Testis (tissue), 3 donors: ENCODE results near the gene SPI1. TPM values are rescaled to one million over a fixed set of nuclear protein-coding genes. Genes with fewer than 3 reads are reported as not detected.

ENCODE experiments used
- DNase-seq: peaks from one replicate; pipeline ENCODE4 v3.0.0-alpha.2; 2019
- H3K27ac ChIP-seq, 2 donors: fragments of 200-600 bp; sonication (generic); one replicate each; pipeline ENCODE4 v1.5.1; 2019
- H3K27me3 ChIP-seq: fragments of 200-600 bp; sonication (generic); one replicate; pipeline ENCODE4 v1.5.1; 2019
- H3K36me3 ChIP-seq: fragments of 200-600 bp; sonication (generic); one replicate; pipeline ENCODE4 v1.5.1; 2017; ENCODE audit warnings: low read depth; ENCODE audit errors: missing control alignments
- H3K4me1 ChIP-seq: fragments of 200-600 bp; sonication (generic); one replicate; pipeline ENCODE4 v1.5.1; 2019
- H3K4me3 ChIP-seq, 2 donors: fragments of 200-600 bp; sonication (generic); one replicate each; pipeline ENCODE4 v1.5.1; 2017 to 2019
- H3K9me3 ChIP-seq: fragments of 200-600 bp; sonication (generic); one replicate; pipeline ENCODE4 v1.5.1; 2017
- POLR2A ChIP-seq: fragments of 450-650 bp; IDR thresholded peaks from one replicate; pipeline ENCODE4 v1.6.1; 2017; ENCODE audit warnings: antibody characterized with exemption, mild to moderate bottlenecking, moderate library complexity
- WGBS, 2 donors: methylation state at CpG; one replicate each; pipeline ENCODE4 v1.1.5; 2018; 5-methylcytosine and 5-hydroxymethylcytosine counted together
- intact Hi-C: fragments of 100-400 bp; cut with DNase I; formaldehyde crosslinking; loops from one replicate; pipeline ENCODE4 v1.15.1; 2023; ENCODE audit warnings: low total_unique reads
- microRNA-seq, 2 donors: library from miRNA; unstranded; fragments of <30 nt; microRNA quantifications; one replicate each; pipeline ENCODE4, GENCODE V29; 2016; ENCODE audit warnings: borderline number of aligned reads in 2 of 2, borderline replicate concordance in 1 of 2
- polyA plus RNA-seq: library from polyadenylated mRNA; stranded (reverse); fragments of 350-450 nt; fragmentation: Illumina TruSeq; extraction: RNeasy Lipid Tissue Mini Kit (QIAGEN cat#74804); gene quantifications from one replicate; pipeline ENCODE4 v1.2.3, GENCODE V29; 2014; ENCODE audit warnings: low read depth, low replicate concordance; ENCODE audit not compliant: insufficient read depth
- small RNA-seq, 2 donors: library from RNA; depleted of rRNA; stranded (forward); fragments of <200 nt; gene quantifications; one replicate each; pipeline ENCODE3, GENCODE V24; 2016
- total RNA-seq, 2 donors: library from RNA; depleted of rRNA; stranded (reverse); fragments of >200 nt; gene quantifications; one replicate each; pipeline ENCODE4 v1.2.3, GENCODE V29; 2016
- TF ChIP-seq, protein P1 (sequence below), 3 experiments: fragments of 450-650 bp in 2 of 3; fragments of 200-600 bp in 1 of 3; sonication (generic) in 1 of 3; IDR thresholded peaks; one replicate each; pipeline ENCODE4 v1.5.1; 2016 to 2019; ENCODE audit warnings: antibody characterized with exemption in 3 of 3, mild to moderate bottlenecking in 2 of 3, moderate library complexity in 1 of 3

Gene SPI1
- total and polyA plus RNA-seq, 3 donors from 2014 or later: 4.6 to 16.3 (median 7.4) TPM

DNA sequence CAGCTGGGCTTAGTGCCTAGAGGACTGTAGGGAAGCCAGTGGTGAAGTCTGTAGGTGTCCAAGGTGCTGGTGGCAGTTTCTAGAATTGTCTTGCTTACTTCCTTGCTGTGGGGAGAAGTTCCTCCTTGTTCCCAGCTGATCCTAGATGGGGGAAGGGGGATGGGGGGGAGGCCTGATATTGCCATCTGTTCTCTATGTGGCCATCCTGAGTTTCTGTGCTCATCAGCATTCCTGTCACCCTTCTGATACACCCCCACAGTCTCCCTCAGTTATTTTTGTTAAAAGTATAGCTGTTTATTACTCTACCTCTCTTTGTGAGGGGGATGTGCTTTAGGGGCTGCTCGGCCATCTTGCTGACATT, 71.9 kb downstream of the SPI1 start:
- Histone ChIP-seq H3K27me3 (no peaks in the 10 kb centered on the region), H3K36me3 (no peaks in the 10 kb centered on the region)

DNA sequence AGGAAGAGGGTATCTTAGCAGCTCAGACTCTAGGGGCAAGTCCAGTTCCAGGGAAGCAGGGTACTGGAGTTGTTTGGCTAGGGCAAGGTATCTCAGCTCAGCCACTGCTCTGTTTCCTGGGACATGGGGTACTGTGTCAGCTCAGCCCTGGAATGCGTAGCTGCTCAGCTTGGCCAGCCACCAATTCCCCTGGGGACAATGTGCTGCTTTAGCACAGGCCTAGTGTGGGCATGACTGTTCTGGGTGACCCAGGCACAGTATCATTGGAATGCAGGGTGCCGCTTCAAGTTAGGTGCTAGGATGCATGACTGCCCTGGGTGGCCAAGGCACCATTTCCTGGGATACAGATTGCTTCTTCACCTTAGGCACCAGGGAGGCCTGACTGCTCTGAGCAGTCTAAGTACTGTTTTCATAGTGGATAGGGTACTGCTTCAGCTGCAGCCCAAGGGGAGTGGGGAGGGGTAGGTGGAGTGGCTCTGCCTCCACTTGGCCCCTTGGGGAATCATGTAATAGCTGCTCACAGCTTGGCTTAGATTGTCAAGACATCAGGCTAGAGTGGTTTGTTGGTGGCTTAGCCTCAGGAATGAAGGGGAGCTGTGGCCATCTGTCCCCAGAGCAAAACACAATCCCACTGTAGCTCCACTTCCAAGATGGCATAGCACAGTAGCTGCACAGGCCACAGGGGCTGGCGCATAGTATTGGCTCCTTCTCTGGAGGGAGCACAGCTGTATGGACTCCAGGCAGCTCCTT, 72.4 kb downstream of the SPI1 start:
- no peak for TF ChIP-seq POLR2A
- TF ChIP-seq, protein P1, sequence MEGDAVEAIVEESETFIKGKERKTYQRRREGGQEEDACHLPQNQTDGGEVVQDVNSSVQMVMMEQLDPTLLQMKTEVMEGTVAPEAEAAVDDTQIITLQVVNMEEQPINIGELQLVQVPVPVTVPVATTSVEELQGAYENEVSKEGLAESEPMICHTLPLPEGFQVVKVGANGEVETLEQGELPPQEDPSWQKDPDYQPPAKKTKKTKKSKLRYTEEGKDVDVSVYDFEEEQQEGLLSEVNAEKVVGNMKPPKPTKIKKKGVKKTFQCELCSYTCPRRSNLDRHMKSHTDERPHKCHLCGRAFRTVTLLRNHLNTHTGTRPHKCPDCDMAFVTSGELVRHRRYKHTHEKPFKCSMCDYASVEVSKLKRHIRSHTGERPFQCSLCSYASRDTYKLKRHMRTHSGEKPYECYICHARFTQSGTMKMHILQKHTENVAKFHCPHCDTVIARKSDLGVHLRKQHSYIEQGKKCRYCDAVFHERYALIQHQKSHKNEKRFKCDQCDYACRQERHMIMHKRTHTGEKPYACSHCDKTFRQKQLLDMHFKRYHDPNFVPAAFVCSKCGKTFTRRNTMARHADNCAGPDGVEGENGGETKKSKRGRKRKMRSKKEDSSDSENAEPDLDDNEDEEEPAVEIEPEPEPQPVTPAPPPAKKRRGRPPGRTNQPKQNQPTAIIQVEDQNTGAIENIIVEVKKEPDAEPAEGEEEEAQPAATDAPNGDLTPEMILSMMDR (IDR thresholded peaks at IDR 0.05): no peak
- Histone ChIP-seq H3K27ac (no peak overlapping the region), H3K4me1 (no peaks in the 10 kb centered on the region), H3K9me3 (no peaks in the 10 kb centered on the region), H3K4me3 (no peak overlapping the region), H3K27me3 (no peaks in the 10 kb centered on the region), H3K36me3 (no peaks in the 10 kb centered on the region)
- intact Hi-C loops: no loop called here
- DNase-seq: peak; percentile 14
- WGBS, 2 donors: 77 to 100% methylated on average over 1 to 3 of the region's 3 CpGs

More for the DNA sequence above, 71.9 kb downstream of the SPI1 start:
- intact Hi-C loops: no loop called here
- Histone ChIP-seq H3K27ac (no peak overlapping the region), H3K4me3 (no peak overlapping the region), H3K4me1 (no peaks in the 10 kb centered on the region), H3K9me3 (no peaks in the 10 kb centered on the region)
- no peak for TF ChIP-seq POLR2A
- TF ChIP-seq, protein P1 (IDR thresholded peaks at IDR 0.05): no peak
- DNase-seq: no peak
- 93 to 100% methylated on average over 1 of the region's 1 CpG for WGBS, 2 donors

Small RNA genes lying within 50 kb of the gene (microRNA-seq; reads per million reads assigned to microRNA genes)
- gene MIR4487: 0 reads per million in 2 donors

Small RNA genes lying within 50 kb of the gene (small RNA-seq; reads per million reads assigned to genes)
- 0 reads per million in 2 donors for gene MIR4487

Other genes with a start within 250 kb of the SPI1 start
- gene ARFGAP2, start 201.7 kb downstream of the SPI1 start, total RNA-seq: 100 to 1,000 TPM; 167 to 178 TPM
- 82.4 TPM for gene ARFGAP2, start 201.7 kb downstream of the SPI1 start, polyA plus RNA-seq
- gene PACSIN3, start 192.1 kb downstream of the SPI1 start, total RNA-seq: 10 to 100 TPM; 10.8 to 12.0 TPM
- 11.0 TPM for gene PACSIN3, start 192.1 kb downstream of the SPI1 start, polyA plus RNA-seq
- gene DDB2, start 163.6 kb downstream of the SPI1 start, total RNA-seq: 10 to 100 TPM; 33.6 to 34.7 TPM
- 20.7 TPM for gene DDB2, start 163.6 kb downstream of the SPI1 start, polyA plus RNA-seq
- gene ACP2, start 129.7 kb downstream of the SPI1 start, total RNA-seq: 10 to 100 TPM; 61.3 to 63.7 TPM
- 40.3 TPM for gene ACP2, start 129.7 kb downstream of the SPI1 start, polyA plus RNA-seq
- gene NR1H3, start 120.6 kb downstream of the SPI1 start, total RNA-seq: 10 to 100 TPM; 29.4 to 38.2 TPM
- gene NR1H3, start 120.6 kb downstream of the SPI1 start, polyA plus RNA-seq: 83.4 TPM
- gene MADD, start 108.4 kb downstream of the SPI1 start, total RNA-seq: 100 to 1,000 TPM; 103 to 118 TPM
- gene MADD, start 108.4 kb downstream of the SPI1 start, polyA plus RNA-seq: 87.8 TPM
- gene MYBPC3, start 25.8 kb downstream of the SPI1 start, total RNA-seq: under 1 TPM; 0.68 to 0.79 TPM
- gene MYBPC3, start 25.8 kb downstream of the SPI1 start, polyA plus RNA-seq: 1.7 TPM
- gene SLC39A13, start 30.0 kb upstream of the SPI1 start, total RNA-seq: 10 to 100 TPM; 95.1 to 98.1 TPM
- 99.2 TPM for gene SLC39A13, start 30.0 kb upstream of the SPI1 start, polyA plus RNA-seq
- 100 to 1,000 TPM in 1 of 2 donors, 10 to 100 TPM in 1; 98.1 to 108 TPM for gene PSMC3, start 47.9 kb upstream of the SPI1 start, total RNA-seq
- gene PSMC3, start 47.9 kb upstream of the SPI1 start, polyA plus RNA-seq: 228 TPM
- gene RAPSN, start 70.6 kb upstream of the SPI1 start, total RNA-seq: under 1 TPM; 0.19 to 0.63 TPM
- 0.65 TPM for gene RAPSN, start 70.6 kb upstream of the SPI1 start, polyA plus RNA-seq
- gene CELF1, start 174.6 kb upstream of the SPI1 start, total RNA-seq: 100 to 1,000 TPM; 193 to 208 TPM
- 74.3 TPM for gene CELF1, start 174.6 kb upstream of the SPI1 start, polyA plus RNA-seq
- 100 to 1,000 TPM; 204 to 239 TPM for gene PTPMT1, start 187.1 kb upstream of the SPI1 start, total RNA-seq
- 172 TPM for gene PTPMT1, start 187.1 kb upstream of the SPI1 start, polyA plus RNA-seq
- gene KBTBD4, start 200.4 kb upstream of the SPI1 start, total RNA-seq: 10 to 100 TPM; 27.8 to 35.5 TPM
- 35.9 TPM for gene KBTBD4, start 200.4 kb upstream of the SPI1 start, polyA plus RNA-seq
- 10 to 100 TPM; 69.8 to 88.5 TPM for gene NDUFS3, start 200.5 kb upstream of the SPI1 start, total RNA-seq
- 121 TPM for gene NDUFS3, start 200.5 kb upstream of the SPI1 start, polyA plus RNA-seq
- gene FAM180B, start 208.1 kb upstream of the SPI1 start, total RNA-seq: not detected
- gene FAM180B, start 208.1 kb upstream of the SPI1 start, polyA plus RNA-seq: 1.1 TPM
- gene C1QTNF4, start 215.9 kb upstream of the SPI1 start, total RNA-seq: 10 to 100 TPM; 15.4 to 25.1 TPM
- gene C1QTNF4, start 215.9 kb upstream of the SPI1 start, polyA plus RNA-seq: 2.6 TPM